ENCODE measurements around the gene KCNH8.

DNA sequence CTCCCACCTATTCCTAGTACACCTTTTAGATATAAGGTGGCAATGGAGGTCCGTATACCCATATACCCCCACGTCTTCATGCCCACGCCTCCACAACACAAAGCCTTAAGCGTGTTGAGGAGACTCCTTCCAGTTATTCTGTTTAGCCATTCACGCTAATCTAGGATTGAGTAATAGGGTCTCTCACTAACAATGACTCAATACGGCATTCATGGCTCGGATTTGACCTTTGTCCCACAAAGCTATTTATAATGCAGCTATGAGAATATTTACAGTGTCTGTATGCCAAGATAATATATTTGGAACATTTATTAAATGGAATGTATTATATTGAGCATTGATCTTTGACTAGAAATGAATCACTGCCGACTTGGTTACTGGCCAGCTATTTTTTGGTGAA is 215.8 kb downstream of the KCNH8 start:
- no peak for TF ChIP-seq EZH2phosphoT487 (IDR thresholded peaks at IDR 0.05; ENCODE audit: borderline replicate concordance, low read depth, low read length)
- TF ChIP-seq, protein P1, sequence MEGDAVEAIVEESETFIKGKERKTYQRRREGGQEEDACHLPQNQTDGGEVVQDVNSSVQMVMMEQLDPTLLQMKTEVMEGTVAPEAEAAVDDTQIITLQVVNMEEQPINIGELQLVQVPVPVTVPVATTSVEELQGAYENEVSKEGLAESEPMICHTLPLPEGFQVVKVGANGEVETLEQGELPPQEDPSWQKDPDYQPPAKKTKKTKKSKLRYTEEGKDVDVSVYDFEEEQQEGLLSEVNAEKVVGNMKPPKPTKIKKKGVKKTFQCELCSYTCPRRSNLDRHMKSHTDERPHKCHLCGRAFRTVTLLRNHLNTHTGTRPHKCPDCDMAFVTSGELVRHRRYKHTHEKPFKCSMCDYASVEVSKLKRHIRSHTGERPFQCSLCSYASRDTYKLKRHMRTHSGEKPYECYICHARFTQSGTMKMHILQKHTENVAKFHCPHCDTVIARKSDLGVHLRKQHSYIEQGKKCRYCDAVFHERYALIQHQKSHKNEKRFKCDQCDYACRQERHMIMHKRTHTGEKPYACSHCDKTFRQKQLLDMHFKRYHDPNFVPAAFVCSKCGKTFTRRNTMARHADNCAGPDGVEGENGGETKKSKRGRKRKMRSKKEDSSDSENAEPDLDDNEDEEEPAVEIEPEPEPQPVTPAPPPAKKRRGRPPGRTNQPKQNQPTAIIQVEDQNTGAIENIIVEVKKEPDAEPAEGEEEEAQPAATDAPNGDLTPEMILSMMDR (conservative IDR thresholded peaks at IDR 0.05; ENCODE audit: low read length), result no peak

Measured in OCI-LY7 (cell line).